ENCODE measurements around the gene PLEKHG1. TPM values are rescaled to one million over a fixed set of nuclear protein-coding genes. Genes with fewer than 3 reads are reported as not detected.
A peak's percentile ranks its signal among the peaks of the same experiment; 100 is the strongest.

The PLEKHG1 gene
- total and polyA plus RNA-seq, 2 experiments from 2014 or later: 0.89 to 2.5 TPM

DNA sequence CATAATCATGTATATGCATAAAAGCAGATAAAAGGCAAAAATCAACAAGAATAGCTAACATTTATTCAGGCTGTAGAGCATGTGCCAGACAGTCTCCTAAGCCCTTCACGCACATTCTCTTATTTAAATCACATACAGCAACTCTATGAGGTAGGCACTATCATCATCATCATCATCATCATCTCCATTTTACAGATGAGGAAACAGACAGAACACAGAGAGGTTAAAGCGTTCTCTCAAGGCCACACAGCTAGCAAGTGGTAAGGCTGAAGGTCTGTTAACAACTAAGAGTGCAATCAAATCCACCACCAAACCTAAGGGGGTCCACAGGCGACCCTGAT lies 857 bp upstream of the PLEKHG1 start:
- Histone ChIP-seq H3F3A (replicated peaks; ENCODE audit: low read depth) (0 out of 2 replicates have a peak, but pooled peaks cover 6% of the 10 kb centered on the region), H3K4me3 (peak overlapping the region; percentile 80), H3K27ac (ENCODE audit: low read depth) (no peak overlapping the region), H3K4me1 (ENCODE audit: insufficient read depth) (peaks cover 7% of the 10 kb centered on the region; the same call in 1 of the 2 replicates), H4K20me1 (replicated peaks; ENCODE audit: insufficient read depth) (no peaks in the 10 kb centered on the region), H3K4me2 (peak overlapping the region; percentile 80; the same call in 1 of the 2 replicates), H3K79me2 (replicated peaks; ENCODE audit: insufficient read depth) (no peaks in the 10 kb centered on the region), H2AFZ (no peak overlapping the region), H3K27me3 (ENCODE audit: insufficient read depth) (peaks cover 62% of the 10 kb centered on the region), H3K9me2 (ENCODE audit: insufficient read depth) (no peaks in the 10 kb centered on the region), H3K36me3 (ENCODE audit: insufficient read depth) (no peaks in the 10 kb centered on the region)
- Mint-ChIP-seq H3K27me3 (ENCODE audit: insufficient read depth, low read depth, poor library complexity) (peaks cover 39% of the 10 kb centered on the region), H3K27ac (no peak overlapping the region), H3K4me3 (peak overlapping the region; percentile 68), H3K36me3 (ENCODE audit: low read depth) (no peaks in the 10 kb centered on the region), H3K9me3 (no peaks in the 10 kb centered on the region; the same call in 2 of the 3 replicates), H3K4me1 (peaks cover 9% of the 10 kb centered on the region; the same call in 2 of the 3 replicates)
- ATAC-seq: no peak
- no peak for DNase-seq (ENCODE audit: low spot score)
- TF ChIP-seq ZNF114 (CRISPR knock-in tag; IDR thresholded peaks at IDR 0.05): no peak
- TF ChIP-seq EZH2phosphoT487 (IDR thresholded peaks at IDR 0.05; ENCODE audit: unreplicated experiment): no peak
- TF ChIP-seq CREB1 (CRISPR knock-in tag; IDR thresholded peaks at IDR 0.05; ENCODE audit: low read depth): no peak
- TF ChIP-seq, protein P1, sequence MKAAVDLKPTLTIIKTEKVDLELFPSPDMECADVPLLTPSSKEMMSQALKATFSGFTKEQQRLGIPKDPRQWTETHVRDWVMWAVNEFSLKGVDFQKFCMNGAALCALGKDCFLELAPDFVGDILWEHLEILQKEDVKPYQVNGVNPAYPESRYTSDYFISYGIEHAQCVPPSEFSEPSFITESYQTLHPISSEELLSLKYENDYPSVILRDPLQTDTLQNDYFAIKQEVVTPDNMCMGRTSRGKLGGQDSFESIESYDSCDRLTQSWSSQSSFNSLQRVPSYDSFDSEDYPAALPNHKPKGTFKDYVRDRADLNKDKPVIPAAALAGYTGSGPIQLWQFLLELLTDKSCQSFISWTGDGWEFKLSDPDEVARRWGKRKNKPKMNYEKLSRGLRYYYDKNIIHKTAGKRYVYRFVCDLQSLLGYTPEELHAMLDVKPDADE (IDR thresholded peaks at IDR 0.05): no peak
- no peak for TF ChIP-seq ZNF331 (CRISPR knock-in tag; IDR thresholded peaks at IDR 0.05; ENCODE audit: low read depth)
- TF ChIP-seq, protein P2, sequence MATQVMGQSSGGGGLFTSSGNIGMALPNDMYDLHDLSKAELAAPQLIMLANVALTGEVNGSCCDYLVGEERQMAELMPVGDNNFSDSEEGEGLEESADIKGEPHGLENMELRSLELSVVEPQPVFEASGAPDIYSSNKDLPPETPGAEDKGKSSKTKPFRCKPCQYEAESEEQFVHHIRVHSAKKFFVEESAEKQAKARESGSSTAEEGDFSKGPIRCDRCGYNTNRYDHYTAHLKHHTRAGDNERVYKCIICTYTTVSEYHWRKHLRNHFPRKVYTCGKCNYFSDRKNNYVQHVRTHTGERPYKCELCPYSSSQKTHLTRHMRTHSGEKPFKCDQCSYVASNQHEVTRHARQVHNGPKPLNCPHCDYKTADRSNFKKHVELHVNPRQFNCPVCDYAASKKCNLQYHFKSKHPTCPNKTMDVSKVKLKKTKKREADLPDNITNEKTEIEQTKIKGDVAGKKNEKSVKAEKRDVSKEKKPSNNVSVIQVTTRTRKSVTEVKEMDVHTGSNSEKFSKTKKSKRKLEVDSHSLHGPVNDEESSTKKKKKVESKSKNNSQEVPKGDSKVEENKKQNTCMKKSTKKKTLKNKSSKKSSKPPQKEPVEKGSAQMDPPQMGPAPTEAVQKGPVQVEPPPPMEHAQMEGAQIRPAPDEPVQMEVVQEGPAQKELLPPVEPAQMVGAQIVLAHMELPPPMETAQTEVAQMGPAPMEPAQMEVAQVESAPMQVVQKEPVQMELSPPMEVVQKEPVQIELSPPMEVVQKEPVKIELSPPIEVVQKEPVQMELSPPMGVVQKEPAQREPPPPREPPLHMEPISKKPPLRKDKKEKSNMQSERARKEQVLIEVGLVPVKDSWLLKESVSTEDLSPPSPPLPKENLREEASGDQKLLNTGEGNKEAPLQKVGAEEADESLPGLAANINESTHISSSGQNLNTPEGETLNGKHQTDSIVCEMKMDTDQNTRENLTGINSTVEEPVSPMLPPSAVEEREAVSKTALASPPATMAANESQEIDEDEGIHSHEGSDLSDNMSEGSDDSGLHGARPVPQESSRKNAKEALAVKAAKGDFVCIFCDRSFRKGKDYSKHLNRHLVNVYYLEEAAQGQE (IDR thresholded peaks at IDR 0.05; ENCODE audit: unreplicated experiment): no peak
- TF ChIP-seq, protein P3, sequence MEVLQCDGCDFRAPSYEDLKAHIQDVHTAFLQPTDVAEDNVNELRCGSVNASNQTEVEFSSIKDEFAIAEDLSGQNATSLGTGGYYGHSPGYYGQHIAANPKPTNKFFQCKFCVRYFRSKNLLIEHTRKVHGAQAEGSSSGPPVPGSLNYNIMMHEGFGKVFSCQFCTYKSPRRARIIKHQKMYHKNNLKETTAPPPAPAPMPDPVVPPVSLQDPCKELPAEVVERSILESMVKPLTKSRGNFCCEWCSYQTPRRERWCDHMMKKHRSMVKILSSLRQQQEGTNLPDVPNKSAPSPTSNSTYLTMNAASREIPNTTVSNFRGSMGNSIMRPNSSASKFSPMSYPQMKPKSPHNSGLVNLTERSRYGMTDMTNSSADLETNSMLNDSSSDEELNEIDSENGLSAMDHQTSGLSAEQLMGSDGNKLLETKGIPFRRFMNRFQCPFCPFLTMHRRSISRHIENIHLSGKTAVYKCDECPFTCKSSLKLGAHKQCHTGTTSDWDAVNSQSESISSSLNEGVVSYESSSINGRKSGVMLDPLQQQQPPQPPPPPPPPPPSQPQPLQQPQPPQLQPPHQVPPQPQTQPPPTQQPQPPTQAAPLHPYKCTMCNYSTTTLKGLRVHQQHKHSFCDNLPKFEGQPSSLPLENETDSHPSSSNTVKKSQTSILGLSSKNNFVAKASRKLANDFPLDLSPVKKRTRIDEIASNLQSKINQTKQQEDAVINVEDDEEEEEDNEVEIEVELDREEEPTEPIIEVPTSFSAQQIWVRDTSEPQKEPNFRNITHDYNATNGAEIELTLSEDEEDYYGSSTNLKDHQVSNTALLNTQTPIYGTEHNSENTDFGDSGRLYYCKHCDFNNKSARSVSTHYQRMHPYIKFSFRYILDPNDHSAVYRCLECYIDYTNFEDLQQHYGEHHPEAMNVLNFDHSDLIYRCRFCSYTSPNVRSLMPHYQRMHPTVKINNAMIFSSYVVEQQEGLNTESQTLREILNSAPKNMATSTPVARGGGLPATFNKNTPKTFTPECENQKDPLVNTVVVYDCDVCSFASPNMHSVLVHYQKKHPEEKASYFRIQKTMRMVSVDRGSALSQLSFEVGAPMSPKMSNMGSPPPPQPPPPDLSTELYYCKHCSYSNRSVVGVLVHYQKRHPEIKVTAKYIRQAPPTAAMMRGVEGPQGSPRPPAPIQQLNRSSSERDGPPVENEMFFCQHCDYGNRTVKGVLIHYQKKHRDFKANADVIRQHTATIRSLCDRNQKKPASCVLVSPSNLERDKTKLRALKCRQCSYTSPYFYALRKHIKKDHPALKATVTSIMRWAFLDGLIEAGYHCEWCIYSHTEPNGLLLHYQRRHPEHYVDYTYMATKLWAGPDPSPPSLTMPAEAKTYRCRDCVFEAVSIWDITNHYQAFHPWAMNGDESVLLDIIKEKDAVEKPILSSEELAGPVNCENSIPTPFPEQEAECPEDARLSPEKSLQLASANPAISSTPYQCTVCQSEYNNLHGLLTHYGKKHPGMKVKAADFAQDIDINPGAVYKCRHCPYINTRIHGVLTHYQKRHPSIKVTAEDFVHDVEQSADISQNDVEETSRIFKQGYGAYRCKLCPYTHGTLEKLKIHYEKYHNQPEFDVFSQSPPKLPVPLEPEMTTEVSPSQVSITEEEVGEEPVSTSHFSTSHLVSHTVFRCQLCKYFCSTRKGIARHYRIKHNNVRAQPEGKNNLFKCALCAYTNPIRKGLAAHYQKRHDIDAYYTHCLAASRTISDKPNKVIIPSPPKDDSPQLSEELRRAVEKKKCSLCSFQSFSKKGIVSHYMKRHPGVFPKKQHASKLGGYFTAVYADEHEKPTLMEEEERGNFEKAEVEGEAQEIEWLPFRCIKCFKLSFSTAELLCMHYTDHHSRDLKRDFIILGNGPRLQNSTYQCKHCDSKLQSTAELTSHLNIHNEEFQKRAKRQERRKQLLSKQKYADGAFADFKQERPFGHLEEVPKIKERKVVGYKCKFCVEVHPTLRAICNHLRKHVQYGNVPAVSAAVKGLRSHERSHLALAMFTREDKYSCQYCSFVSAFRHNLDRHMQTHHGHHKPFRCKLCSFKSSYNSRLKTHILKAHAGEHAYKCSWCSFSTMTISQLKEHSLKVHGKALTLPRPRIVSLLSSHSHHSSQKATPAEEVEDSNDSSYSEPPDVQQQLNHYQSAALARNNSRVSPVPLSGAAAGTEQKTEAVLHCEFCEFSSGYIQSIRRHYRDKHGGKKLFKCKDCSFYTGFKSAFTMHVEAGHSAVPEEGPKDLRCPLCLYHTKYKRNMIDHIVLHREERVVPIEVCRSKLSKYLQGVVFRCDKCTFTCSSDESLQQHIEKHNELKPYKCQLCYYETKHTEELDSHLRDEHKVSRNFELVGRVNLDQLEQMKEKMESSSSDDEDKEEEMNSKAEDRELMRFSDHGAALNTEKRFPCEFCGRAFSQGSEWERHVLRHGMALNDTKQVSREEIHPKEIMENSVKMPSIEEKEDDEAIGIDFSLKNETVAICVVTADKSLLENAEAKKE (CRISPR knock-in tag; IDR thresholded peaks at IDR 0.05): no peak
- TF ChIP-seq STAT1 (IDR thresholded peaks at IDR 0.05; ENCODE audit: unreplicated experiment): no peak
- TF ChIP-seq EZH2 (IDR thresholded peaks at IDR 0.05; ENCODE audit: low read depth, unreplicated experiment): no peak
- TF ChIP-seq, protein P4, sequence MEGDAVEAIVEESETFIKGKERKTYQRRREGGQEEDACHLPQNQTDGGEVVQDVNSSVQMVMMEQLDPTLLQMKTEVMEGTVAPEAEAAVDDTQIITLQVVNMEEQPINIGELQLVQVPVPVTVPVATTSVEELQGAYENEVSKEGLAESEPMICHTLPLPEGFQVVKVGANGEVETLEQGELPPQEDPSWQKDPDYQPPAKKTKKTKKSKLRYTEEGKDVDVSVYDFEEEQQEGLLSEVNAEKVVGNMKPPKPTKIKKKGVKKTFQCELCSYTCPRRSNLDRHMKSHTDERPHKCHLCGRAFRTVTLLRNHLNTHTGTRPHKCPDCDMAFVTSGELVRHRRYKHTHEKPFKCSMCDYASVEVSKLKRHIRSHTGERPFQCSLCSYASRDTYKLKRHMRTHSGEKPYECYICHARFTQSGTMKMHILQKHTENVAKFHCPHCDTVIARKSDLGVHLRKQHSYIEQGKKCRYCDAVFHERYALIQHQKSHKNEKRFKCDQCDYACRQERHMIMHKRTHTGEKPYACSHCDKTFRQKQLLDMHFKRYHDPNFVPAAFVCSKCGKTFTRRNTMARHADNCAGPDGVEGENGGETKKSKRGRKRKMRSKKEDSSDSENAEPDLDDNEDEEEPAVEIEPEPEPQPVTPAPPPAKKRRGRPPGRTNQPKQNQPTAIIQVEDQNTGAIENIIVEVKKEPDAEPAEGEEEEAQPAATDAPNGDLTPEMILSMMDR (conservative IDR thresholded peaks at IDR 0.05; ENCODE audit: low read depth in 2 of 2): no peak
- TF ChIP-seq NANOG (IDR thresholded peaks at IDR 0.05; ENCODE audit: borderline replicate concordance): no peak
- TF ChIP-seq POLR2AphosphoS5 (IDR thresholded peaks at IDR 0.05; ENCODE audit: low read depth): no peak
- TF ChIP-seq JUNB (IDR thresholded peaks at IDR 0.05; ENCODE audit: unreplicated experiment): no peak
